PC-9 (cell line): ENCODE measurements around the gene LRRC23. TPM values are rescaled to one million over a fixed set of nuclear protein-coding genes. Genes with fewer than 3 reads are reported as not detected.
A peak's percentile ranks its signal among the peaks of the same experiment; 100 is the strongest.

ENCODE experiments used
- BruUV-seq: library from RNA; stranded (reverse); fragments of 400-500 nt; replicated peaks from 2 replicates; lab custom pipeline; 2021; lab: Mats Ljungman, UMichigan
- CTCF ChIA-PET: fragments of 300-600 bp; sonication (Branson Sonifier 250); formaldehyde crosslinking; loops from one replicate; lab custom pipeline; 2022; ENCODE audit warnings: antibody characterized with exemption; lab: Charles Lee
- POLR2A ChIA-PET: fragments of 300-600 bp; sonication (Branson Sonifier 250); formaldehyde crosslinking; loops from one replicate; lab custom pipeline; 2022; ENCODE audit warnings: antibody characterized with exemption; ENCODE audit not compliant: unreplicated experiment; lab: Charles Lee
- DNase-seq, 2 experiments: peaks; one replicate each; pipeline versions ENCODE4 v3.0.0 to v3.0.0-alpha.2; 2015 to 2022; ENCODE audit warnings: mixed read lengths in 1 of 2
- H2AFZ ChIP-seq: fragments of 200-600 bp; sonication (generic); 2 replicates; pipeline ENCODE4 v1.8.1; 2017; ENCODE audit warnings: antibody characterized with exemption
- H3F3A ChIP-seq: fragments of 200-600 bp; sonication (generic); 2 replicates; pipeline ENCODE4 v1.8.1; 2017; ENCODE audit warnings: antibody characterized with exemption, mild to moderate bottlenecking, low read depth; ENCODE audit not compliant: insufficient read depth
- H3K27ac ChIP-seq: fragments of 200-600 bp; sonication (generic); 2 replicates; pipeline ENCODE4 v1.6.1; 2016; ENCODE audit warnings: mixed run types
- H3K27me3 ChIP-seq: fragments of 200-600 bp; sonication (generic); 2 replicates; pipeline ENCODE4 v1.6.1; 2016; ENCODE audit warnings: low read depth, mixed run types; ENCODE audit not compliant: insufficient read depth
- H3K36me3 ChIP-seq: fragments of 200-600 bp; sonication (generic); 2 replicates; pipeline ENCODE4 v1.6.1; 2016; ENCODE audit warnings: low read depth, mixed run types
- H3K4me1 ChIP-seq: fragments of 200-600 bp; sonication (generic); replicated peaks from 2 replicates; pipeline ENCODE4 v1.6.1; 2016; ENCODE audit warnings: mixed run types; ENCODE audit not compliant: insufficient read depth
- H3K4me2 ChIP-seq: fragments of 200-600 bp; sonication (generic); 2 replicates; pipeline ENCODE4 v1.6.1; 2017; ENCODE audit warnings: mixed run types
- H3K4me3 ChIP-seq: fragments of 200-600 bp; sonication (generic); 2 replicates; pipeline ENCODE4 v1.6.1; 2016; ENCODE audit warnings: mixed run types
- H3K79me2 ChIP-seq: fragments of 200-600 bp; sonication (generic); 2 replicates; pipeline ENCODE4 v1.6.1; 2017; ENCODE audit warnings: low read depth, mixed run types
- H3K9me2 ChIP-seq: fragments of 200-600 bp; sonication (generic); 2 replicates; pipeline ENCODE4 v1.8.1; 2017; ENCODE audit warnings: mild to moderate bottlenecking; ENCODE audit not compliant: insufficient read depth
- H3K9me3 ChIP-seq: fragments of 200-600 bp; sonication (generic); 2 replicates; pipeline ENCODE4 v1.8.1; 2016; ENCODE audit warnings: low read depth; ENCODE audit not compliant: insufficient read depth
- H4K20me1 ChIP-seq: fragments of 200-600 bp; sonication (generic); 2 replicates; pipeline ENCODE4 v1.8.1; 2017; ENCODE audit not compliant: insufficient read depth
- CTCF ChIP-seq: fragments of 200-600 bp; sonication (generic); conservative IDR thresholded peaks from 2 replicates; pipeline ENCODE4 v1.6.1; 2017; ENCODE audit warnings: mixed run types, antibody characterized with exemption, mild to moderate bottlenecking, moderate library complexity
- EZH2 ChIP-seq: fragments of 200-600 bp; sonication (generic); IDR thresholded peaks from 2 replicates; pipeline ENCODE4 v1.8.0; 2017; ENCODE audit warnings: antibody characterized with exemption, low read depth
- intact Hi-C: fragments of 100-400 bp; cut with micrococcal nuclease; formaldehyde crosslinking; loops from one replicate; pipeline ENCODE4 v1.10.0; 2022; ENCODE audit not compliant: unreplicated experiment
- total RNA-seq: library from RNA; stranded (reverse); gene quantifications from 2 replicates; pipeline ENCODE4 v1.2.3, GENCODE V29; 2021

The LRRC23 gene
- total RNA-seq, 1 experiment from 2014 or later = 29.3 TPM

DNA sequence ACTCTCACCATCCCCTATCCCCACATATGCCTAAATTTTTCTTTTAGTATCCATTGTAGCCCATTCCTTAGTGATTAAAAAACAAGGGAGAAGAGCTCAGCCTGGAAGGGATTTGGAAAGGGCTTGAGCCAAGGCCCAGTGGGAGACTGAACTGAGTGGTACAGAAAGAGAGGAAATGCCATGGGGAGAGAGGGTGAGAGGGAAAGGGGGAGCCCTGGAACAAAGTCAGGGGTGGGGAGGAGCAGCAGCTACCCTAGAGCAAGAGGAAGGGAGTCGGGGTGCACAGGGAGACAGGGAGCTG is 20.6 kb downstream of the LRRC23 start:
- no TSS peak for BruUV-seq
- no peaks in the 10 kb centered on the region for H3K36me3 ChIP-seq
- TF ChIP-seq EZH2 (no peak), CTCF (no peak)
- H2AFZ ChIP-seq = peak overlapping the region; percentile 65; the same call in 1 of the 2 replicates
- peaks cover 33% of the 10 kb centered on the region for H3F3A ChIP-seq
- no peaks in the 10 kb centered on the region for H3K9me2 ChIP-seq
- peaks cover 32% of the 10 kb centered on the region for H3K79me2 ChIP-seq
- H3K4me2 ChIP-seq = peak overlapping the region; percentile 89
- no peaks in the 10 kb centered on the region for H4K20me1 ChIP-seq
- CTCF ChIA-PET = interaction anchor here (0.6 to 2.7 kb wide), 21 partner anchors 11 to 311 kb away, joined by 3 to 38 read pairs (median 5); partner anchors contain the start of genes C12orf57, CDCA3, RNU7-1 and SPSB2
- H3K4me1 ChIP-seq = peaks cover 47% of the 10 kb centered on the region
- DNase-seq = no peak
- peak overlapping the region; percentile 85; the same call in 1 of the 2 replicates for H3K4me3 ChIP-seq
- POLR2A ChIA-PET = interaction anchor here (0.6 to 1.5 kb wide), 18 partner anchors 9 to 313 kb away, joined by 3 to 31 read pairs (median 5); partner anchors contain the start of genes C12orf57, RNU7-1, SPSB2 and USP5
- intact Hi-C loops = loop anchor here (1.0 to 5.0 kb wide), 3 partner anchors 19 to 262 kb away; partner anchors contain the start of genes C12orf57, PEX5 and SPSB2
- no peaks in the 10 kb centered on the region for H3K27me3 ChIP-seq
- H3K9me3 ChIP-seq = no peaks in the 10 kb centered on the region
- H3K27ac ChIP-seq = peak overlapping the region; percentile 75

GRCh38 chr12:6925540-6926279 is 21.1 kb downstream of the LRRC23 start:
- no peaks in the 10 kb centered on the region for H3K9me3 ChIP-seq
- no peaks in the 10 kb centered on the region for H3K9me2 ChIP-seq
- H3K79me2 ChIP-seq = peaks cover 36% of the 10 kb centered on the region
- peak; percentile 81 to 91 for DNase-seq
- peak overlapping the region; percentile 65 for H2AFZ ChIP-seq
- H3K4me1 ChIP-seq = peaks cover 49% of the 10 kb centered on the region
- no peaks in the 10 kb centered on the region for H3K36me3 ChIP-seq
- no peaks in the 10 kb centered on the region for H3K27me3 ChIP-seq
- no peaks in the 10 kb centered on the region for H4K20me1 ChIP-seq
- ChIA-PET POLR2A (interaction anchor here (0.6 to 1.5 kb wide), 23 partner anchors 9 to 1315 kb away, joined by 3 to 31 read pairs (median 5); partner anchors contain the start of genes C12orf57, LPAR5, RNU7-1 and SPSB2), CTCF (interaction anchor here (0.5 to 2.7 kb wide), 24 partner anchors 12 to 312 kb away, joined by 3 to 38 read pairs (median 5); partner anchors contain the start of genes C12orf57, CDCA3, RNU7-1 and SPSB2)
- H3K4me3 ChIP-seq = peak overlapping the region; percentile 85
- H3K4me2 ChIP-seq = peak overlapping the region; percentile 89
- H3K27ac ChIP-seq = peak overlapping the region; percentile 75
- intact Hi-C loops = loop anchor here (1.0 to 5.0 kb wide), 3 partner anchors 19 to 262 kb away; partner anchors contain the start of genes C12orf57, PEX5 and SPSB2
- BruUV-seq = TSS peak; percentile 80
- TF ChIP-seq EZH2 (no peak), CTCF (0 out of 2 replicates have a peak, but pooled peaks have one; percentile 16)
- peaks cover 33% of the 10 kb centered on the region for H3F3A ChIP-seq

GRCh38 chr12:6927379-6928021 is 22.9 kb downstream of the LRRC23 start, which contains the start of gene ATN1:
Gene ATN1, plus strand, starts transcription at chr12:6927959. Its CDS starts 6,043 bp downstream, at chr12:6934002.
- peaks cover 16% of the 10 kb centered on the region; the same call in 1 of the 2 replicates for H4K20me1 ChIP-seq
- no peaks in the 10 kb centered on the region for H3K27me3 ChIP-seq
- POLR2A ChIA-PET = interaction anchor here (0.6 kb wide), 1 partner anchor 42 kb away, joined by 3 read pairs; no protein-coding TSS in a partner anchor
- H3K9me2 ChIP-seq = no peaks in the 10 kb centered on the region
- H3K9me3 ChIP-seq = no peaks in the 10 kb centered on the region
- no TSS peak for BruUV-seq
- H3K4me3 ChIP-seq = peak within 1 kb of the TSS; percentile 85
- intact Hi-C loops = loop anchor here (5.0 kb wide), 1 partner anchor 260 kb away; the partner anchor contains the start of gene PEX5
- DNase-seq = peak in 1 of 2 experiments; percentile 66
- peaks cover 42% of the 10 kb centered on the region for H3F3A ChIP-seq
- no peaks in the 10 kb centered on the region for H3K36me3 ChIP-seq
- H3K4me2 ChIP-seq = peak within 1 kb of the TSS; percentile 95
- TF ChIP-seq CTCF (no peak), EZH2 (no peak)
- CTCF ChIA-PET = interaction anchor here (1.0 kb wide), 2 partner anchors 10 to 58 kb away, joined by 3 to 5 read pairs; no protein-coding TSS in a partner anchor
- peak within 1 kb of the TSS; percentile 75 for H3K27ac ChIP-seq
- H3K79me2 ChIP-seq = peaks cover 54% of the 10 kb centered on the region
- peak within 1 kb of the TSS; percentile 92 for H2AFZ ChIP-seq
- H3K4me1 ChIP-seq = peaks cover 53% of the 10 kb centered on the region
